ENCODE measurements around the gene GNB1.
A peak's percentile ranks its signal among the peaks of the same experiment; 100 is the strongest.

DNA sequence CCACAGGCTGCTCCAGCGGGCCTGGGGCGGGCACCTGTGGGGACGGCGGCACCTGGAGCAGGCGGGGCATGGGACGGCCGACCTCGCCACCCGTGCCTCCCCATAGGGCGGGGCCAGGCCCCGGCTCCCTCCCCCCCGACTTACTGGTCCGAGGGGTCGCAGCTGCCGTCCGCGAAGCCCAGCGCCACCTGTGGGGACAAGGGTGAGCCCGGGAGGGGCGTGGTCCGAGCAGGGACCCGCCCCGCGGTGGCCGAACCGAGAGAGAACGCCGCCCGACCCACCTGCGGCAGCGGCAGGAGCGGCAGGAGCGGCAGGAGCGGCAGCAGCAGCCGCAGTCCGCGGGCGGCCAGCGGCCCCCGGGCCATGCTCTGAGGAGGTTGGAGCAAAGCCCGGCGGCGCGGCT lies 28.0 kb upstream of the GNB1 start, which contains the start of gene TMEM52:
- TF ChIP-seq CTCF (IDR thresholded peaks at IDR 0.05) (no peak), POLR2A (IDR thresholded peaks at IDR 0.05) (peak in 1 of 2 donors; percentile 41)

All from tibial nerve (tissue), 3 donors.